GM12892 (cell line): Measurements from ENCODE around the gene ANTXR1.

Experiments
- POLR2AphosphoS5 ChIP-seq: IDR thresholded peaks from 2 replicates; pipeline ENCODE4 v1.6.1; 2011; ENCODE audit warnings: low read depth, low read length, control low read depth
- TAF1 ChIP-seq: IDR thresholded peaks from 2 replicates; pipeline ENCODE4 v1.6.1; 2011; ENCODE audit warnings: low read depth, mild to moderate bottlenecking, control low read depth, low read length, borderline replicate concordance

- TF ChIP-seq TAF1 (no peak), POLR2AphosphoS5 (no peak)
These were observed 85.1 kb downstream of the ANTXR1 start for GRCh38 chr2:69097891-69098655.
